HG02938 (cell line): Measurements from ENCODE around the gene SMAD6.

Source experiments
- ATAC-seq: cut with Tn5 transposase; IDR thresholded peaks from one replicate; pipeline ENCODE4 v1.9.1; 2021; ENCODE audit warnings: mild to moderate bottlenecking, moderate library complexity; ENCODE audit not compliant: unreplicated experiment

SMAD6 gene

GRCh38 chr15:66771351-66771650 lies 69.3 kb downstream of the SMAD6 start:
- no peak for ATAC-seq

- no peak for ATAC-seq
Observed at GRCh38 chr15:66772604-66773128, 70.6 kb downstream of the SMAD6 start.

- no peak for ATAC-seq
Observed at GRCh38 chr15:66773129-66773873, 71.3 kb downstream of the SMAD6 start.

GRCh38 chr15:66774001-66774814 lies 72.2 kb downstream of the SMAD6 start:
- no peak for ATAC-seq

GRCh38 chr15:66775127-66776105 lies 73.4 kb downstream of the SMAD6 start:
- ATAC-seq: no peak

GRCh38 chr15:66777054-66777453 lies 75.0 kb downstream of the SMAD6 start:
- ATAC-seq: no peak

- no peak for ATAC-seq
Observed at GRCh38 chr15:66777596-66778313, 75.7 kb downstream of the SMAD6 start.

GRCh38 chr15:66778314-66778665 lies 76.3 kb downstream of the SMAD6 start:
- ATAC-seq: no peak

GRCh38 chr15:66778716-66779115 lies 76.7 kb downstream of the SMAD6 start:
- ATAC-seq: no peak

GRCh38 chr15:66779331-66780009 lies 77.4 kb downstream of the SMAD6 start:
- no peak for ATAC-seq

- ATAC-seq: no peak
Observed at GRCh38 chr15:66780172-66780972, 78.3 kb downstream of the SMAD6 start.

GRCh38 chr15:66780973-66781718 lies 79.1 kb downstream of the SMAD6 start:
- ATAC-seq: no peak

- ATAC-seq: no peak
Observed at GRCh38 chr15:66782785-66783184, 80.7 kb downstream of the SMAD6 start.

GRCh38 chr15:66783314-66783713 lies 81.3 kb downstream of the SMAD6 start:
- no peak for ATAC-seq

GRCh38 chr15:66783725-66784124 lies 81.7 kb downstream of the SMAD6 start:
- ATAC-seq: no peak

- no peak for ATAC-seq
Observed at GRCh38 chr15:66784174-66784573, 82.1 kb downstream of the SMAD6 start.

- ATAC-seq: no peak
Observed at GRCh38 chr15:66785637-66786036, 83.6 kb downstream of the SMAD6 start.

- no peak for ATAC-seq
Observed at GRCh38 chr15:66786222-66786621, 84.2 kb downstream of the SMAD6 start.
